Liver (tissue), 2 donors: ENCODE results near the gene RTN4R.
A peak's percentile ranks its signal among the peaks of the same experiment; 100 is the strongest.
"Not testable (repeated sequence)": the region's sequence is repeated elsewhere in the genome, so short reads cannot be mapped to it uniquely, and the experiment has no call there.

ENCODE experiments used
- FOXA1 ChIP-seq: IDR thresholded peaks from 2 replicates; pipeline ENCODE4 v1.6.1; 2016; ENCODE audit warnings: antibody characterized with exemption
- TF ChIP-seq, protein P1 (sequence below): IDR thresholded peaks from 2 replicates; pipeline ENCODE4 v1.6.1; 2016; ENCODE audit warnings: antibody characterized with exemption
- TF ChIP-seq, protein P2 (sequence below): fragments of 150-350 bp; IDR thresholded peaks from 2 replicates; pipeline ENCODE4 v1.5.1; 2017; ENCODE audit warnings: improper control_type of control experiment, low read depth, low read length; ENCODE audit not compliant: missing input control
- donor health status: healthy.

DNA sequence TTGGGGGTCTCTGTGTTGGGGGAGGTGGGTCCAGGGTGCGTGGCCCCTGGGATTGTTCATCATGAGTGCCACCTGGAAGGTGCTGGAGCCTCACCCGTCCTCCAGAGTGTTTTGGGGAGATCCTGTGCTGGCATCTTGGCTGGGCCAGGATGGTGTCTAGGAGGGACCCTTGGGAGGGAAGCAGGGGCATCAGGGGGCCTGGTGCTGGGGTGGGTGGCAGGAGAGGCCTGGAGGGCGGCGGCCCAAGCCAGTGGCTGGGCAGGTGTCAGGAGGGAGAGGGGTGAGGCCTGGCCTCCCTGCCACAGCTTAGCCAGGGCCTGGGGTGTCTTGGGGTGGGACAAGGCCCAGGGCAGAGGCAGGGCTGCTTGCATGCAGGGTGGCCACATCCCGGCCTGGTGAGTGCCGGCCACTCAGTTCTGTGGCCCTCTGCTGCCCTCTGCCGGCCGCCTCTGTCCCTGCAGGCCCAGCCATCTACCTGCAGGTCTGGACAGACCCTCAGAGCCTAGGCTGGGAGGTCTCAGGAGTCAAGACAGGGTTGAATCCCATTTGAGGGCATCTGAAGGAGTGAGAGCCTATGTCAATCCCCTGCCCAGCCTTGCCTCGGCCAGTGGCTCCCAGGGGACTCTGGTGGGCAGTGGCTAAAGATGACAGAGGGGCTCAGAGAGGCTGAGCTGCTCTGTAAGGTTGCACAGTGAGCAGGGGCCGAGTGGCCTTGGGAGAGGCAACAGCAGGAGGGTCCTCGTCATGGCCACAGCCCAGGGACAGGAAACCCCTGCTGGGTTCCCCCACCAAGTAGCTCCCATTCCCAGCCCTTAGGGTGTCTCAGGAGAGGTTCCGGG lies 17.6 kb upstream of the RTN4R start:
- TF ChIP-seq FOXA1 = not testable (repeated sequence)
- TF ChIP-seq, protein P1, sequence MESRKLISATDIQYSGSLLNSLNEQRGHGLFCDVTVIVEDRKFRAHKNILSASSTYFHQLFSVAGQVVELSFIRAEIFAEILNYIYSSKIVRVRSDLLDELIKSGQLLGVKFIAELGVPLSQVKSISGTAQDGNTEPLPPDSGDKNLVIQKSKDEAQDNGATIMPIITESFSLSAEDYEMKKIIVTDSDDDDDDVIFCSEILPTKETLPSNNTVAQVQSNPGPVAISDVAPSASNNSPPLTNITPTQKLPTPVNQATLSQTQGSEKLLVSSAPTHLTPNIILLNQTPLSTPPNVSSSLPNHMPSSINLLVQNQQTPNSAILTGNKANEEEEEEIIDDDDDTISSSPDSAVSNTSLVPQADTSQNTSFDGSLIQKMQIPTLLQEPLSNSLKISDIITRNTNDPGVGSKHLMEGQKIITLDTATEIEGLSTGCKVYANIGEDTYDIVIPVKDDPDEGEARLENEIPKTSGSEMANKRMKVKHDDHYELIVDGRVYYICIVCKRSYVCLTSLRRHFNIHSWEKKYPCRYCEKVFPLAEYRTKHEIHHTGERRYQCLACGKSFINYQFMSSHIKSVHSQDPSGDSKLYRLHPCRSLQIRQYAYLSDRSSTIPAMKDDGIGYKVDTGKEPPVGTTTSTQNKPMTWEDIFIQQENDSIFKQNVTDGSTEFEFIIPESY = not testable (repeated sequence)
- TF ChIP-seq, protein P2, sequence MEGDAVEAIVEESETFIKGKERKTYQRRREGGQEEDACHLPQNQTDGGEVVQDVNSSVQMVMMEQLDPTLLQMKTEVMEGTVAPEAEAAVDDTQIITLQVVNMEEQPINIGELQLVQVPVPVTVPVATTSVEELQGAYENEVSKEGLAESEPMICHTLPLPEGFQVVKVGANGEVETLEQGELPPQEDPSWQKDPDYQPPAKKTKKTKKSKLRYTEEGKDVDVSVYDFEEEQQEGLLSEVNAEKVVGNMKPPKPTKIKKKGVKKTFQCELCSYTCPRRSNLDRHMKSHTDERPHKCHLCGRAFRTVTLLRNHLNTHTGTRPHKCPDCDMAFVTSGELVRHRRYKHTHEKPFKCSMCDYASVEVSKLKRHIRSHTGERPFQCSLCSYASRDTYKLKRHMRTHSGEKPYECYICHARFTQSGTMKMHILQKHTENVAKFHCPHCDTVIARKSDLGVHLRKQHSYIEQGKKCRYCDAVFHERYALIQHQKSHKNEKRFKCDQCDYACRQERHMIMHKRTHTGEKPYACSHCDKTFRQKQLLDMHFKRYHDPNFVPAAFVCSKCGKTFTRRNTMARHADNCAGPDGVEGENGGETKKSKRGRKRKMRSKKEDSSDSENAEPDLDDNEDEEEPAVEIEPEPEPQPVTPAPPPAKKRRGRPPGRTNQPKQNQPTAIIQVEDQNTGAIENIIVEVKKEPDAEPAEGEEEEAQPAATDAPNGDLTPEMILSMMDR = peak; percentile 91
